ENCODE measurements around the gene LRRC10B.

GRCh38 chr11:61502522-61502921 lies 6.0 kb upstream of the LRRC10B start:
- TF ChIP-seq ZNF274 (IDR thresholded peaks at IDR 0.05; ENCODE audit: low read depth, low read length) = no peak
- no peak for TF ChIP-seq SUZ12 (IDR thresholded peaks at IDR 0.05; ENCODE audit: extremely low read depth, insufficient read depth, insufficient read length)
